ENCODE measurements around the gene AVPR2.

- TF ChIP-seq EZH2 (IDR thresholded peaks at IDR 0.05; ENCODE audit: low read length, unreplicated experiment), result no peak
- TF ChIP-seq CTCF (conservative IDR thresholded peaks at IDR 0.05; ENCODE audit: low read depth, low read length), result no peak
Observed at GRCh38 chrX:153941336-153942252, 37.1 kb downstream of the AVPR2 start.
